Nephron progenitor cell (in vitro differentiated cells): Measurements from ENCODE around the gene OR2V2.
"Not testable (repeated sequence)": the region's sequence is repeated elsewhere in the genome, so short reads cannot be mapped to it uniquely, and the experiment has no call there.

Source experiments
- DNase-seq: peaks from one replicate; pipeline ENCODE4 v3.0.0; 2021
- H3K27ac Mint-ChIP-seq: 2 replicates; pipeline ENCODE4 v1.8.0; 2021; ENCODE audit warnings: mild to moderate bottlenecking, moderate library complexity, mixed read lengths
- H3K27me3 Mint-ChIP-seq: 2 replicates; pipeline ENCODE4 v1.8.0; 2021; ENCODE audit warnings: mild to moderate bottlenecking, low read depth, mixed read lengths; ENCODE audit not compliant: poor library complexity
- H3K36me3 Mint-ChIP-seq: 2 replicates; pipeline ENCODE4 v1.8.0; 2021; ENCODE audit warnings: low read depth, mixed read lengths
- H3K4me1 Mint-ChIP-seq: 2 replicates; pipeline ENCODE4 v1.8.0; 2021; ENCODE audit warnings: mixed read lengths
- H3K4me3 Mint-ChIP-seq: 2 replicates; pipeline ENCODE4 v1.8.0; 2021; ENCODE audit warnings: mild to moderate bottlenecking, moderate library complexity, mixed read lengths
- H3K9me3 Mint-ChIP-seq: 2 replicates; pipeline ENCODE4 v1.8.0; 2021; ENCODE audit warnings: mild to moderate bottlenecking, moderate library complexity, mixed read lengths
- TF ChIP-seq, protein P1 (sequence below): fragments of 200-600 bp; sonication (generic); IDR thresholded peaks from 2 replicates; pipeline ENCODE4 v1.5.0; 2021; ENCODE audit warnings: antibody characterized with exemption

Gene OR2V2

DNA sequence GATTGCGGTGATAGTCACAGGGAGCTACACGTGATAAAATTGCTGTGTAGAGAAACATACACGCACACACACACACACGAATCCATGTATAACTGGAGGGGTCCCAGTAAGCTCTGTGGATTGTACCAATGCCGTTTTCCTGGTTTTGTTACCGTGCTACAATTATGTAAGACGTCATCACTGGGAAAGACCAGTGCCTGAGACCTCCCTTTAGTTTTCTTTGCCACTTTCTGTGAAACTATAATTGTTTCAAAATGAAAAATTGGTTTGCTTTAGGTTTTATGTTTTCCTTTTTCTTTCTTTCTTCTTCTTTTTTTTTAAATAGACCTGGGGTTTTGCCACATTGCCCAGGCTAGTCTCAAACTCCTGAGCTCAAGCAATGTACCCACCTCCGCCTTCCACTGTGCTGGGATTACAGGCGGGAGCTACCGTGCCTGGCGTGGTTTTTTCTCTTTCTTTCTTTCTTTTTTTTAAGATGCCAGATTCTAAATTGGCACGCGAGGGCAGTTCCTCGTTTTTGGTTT lies 21.3 kb downstream of the OR2V2 start:
- Mint-ChIP-seq H3K9me3 (peaks cover 10% of the 10 kb centered on the region), H3K27ac (no peak overlapping the region), H3K36me3 (no peaks in the 10 kb centered on the region), H3K4me3 (peak overlapping the region; percentile 80), H3K4me1 (peaks cover 39% of the 10 kb centered on the region), H3K27me3 (peaks cover 100% of the 10 kb centered on the region)
- DNase-seq = no peak
- TF ChIP-seq, protein P1, sequence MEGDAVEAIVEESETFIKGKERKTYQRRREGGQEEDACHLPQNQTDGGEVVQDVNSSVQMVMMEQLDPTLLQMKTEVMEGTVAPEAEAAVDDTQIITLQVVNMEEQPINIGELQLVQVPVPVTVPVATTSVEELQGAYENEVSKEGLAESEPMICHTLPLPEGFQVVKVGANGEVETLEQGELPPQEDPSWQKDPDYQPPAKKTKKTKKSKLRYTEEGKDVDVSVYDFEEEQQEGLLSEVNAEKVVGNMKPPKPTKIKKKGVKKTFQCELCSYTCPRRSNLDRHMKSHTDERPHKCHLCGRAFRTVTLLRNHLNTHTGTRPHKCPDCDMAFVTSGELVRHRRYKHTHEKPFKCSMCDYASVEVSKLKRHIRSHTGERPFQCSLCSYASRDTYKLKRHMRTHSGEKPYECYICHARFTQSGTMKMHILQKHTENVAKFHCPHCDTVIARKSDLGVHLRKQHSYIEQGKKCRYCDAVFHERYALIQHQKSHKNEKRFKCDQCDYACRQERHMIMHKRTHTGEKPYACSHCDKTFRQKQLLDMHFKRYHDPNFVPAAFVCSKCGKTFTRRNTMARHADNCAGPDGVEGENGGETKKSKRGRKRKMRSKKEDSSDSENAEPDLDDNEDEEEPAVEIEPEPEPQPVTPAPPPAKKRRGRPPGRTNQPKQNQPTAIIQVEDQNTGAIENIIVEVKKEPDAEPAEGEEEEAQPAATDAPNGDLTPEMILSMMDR = no peak

DNA sequence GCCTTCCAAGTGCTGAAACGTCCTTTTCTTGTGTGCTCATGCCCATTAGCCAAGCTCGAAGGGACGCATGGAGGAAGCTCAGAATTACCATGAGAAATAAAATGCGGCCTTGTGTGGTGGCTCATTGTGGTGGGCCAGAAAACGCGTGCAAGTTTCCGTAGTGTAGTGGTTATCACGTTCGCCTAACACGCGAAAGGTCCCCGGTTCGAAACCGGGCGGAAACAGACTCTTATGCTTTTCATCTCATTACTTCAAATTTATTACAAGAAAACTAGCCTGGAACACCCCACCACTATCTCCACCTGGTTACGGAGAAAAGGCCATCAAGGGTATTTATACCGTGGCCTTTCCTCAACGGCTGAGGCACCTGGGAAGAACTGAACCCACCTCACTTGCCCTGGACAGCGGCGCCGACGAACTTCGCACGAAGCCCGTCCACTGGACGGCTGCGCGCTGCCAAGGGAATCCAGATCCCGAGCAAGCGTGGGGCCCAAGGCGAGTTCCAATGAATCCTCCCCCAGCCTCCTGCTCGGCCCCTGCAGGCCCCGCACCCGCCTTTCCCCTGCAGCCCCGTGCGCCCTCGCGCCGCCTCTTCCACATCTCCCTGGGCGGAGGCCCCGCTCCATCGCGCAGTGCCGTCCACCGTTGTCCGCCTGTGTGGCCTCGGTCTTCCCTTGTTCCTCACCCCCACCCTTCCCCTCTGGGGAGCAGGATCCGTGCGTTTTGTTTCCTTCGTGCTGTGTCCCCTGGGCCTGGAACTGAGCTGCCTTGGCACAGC lies 22.3 kb downstream of the OR2V2 start:
- not testable (repeated sequence) for H3K36me3 Mint-ChIP-seq, H3K27ac Mint-ChIP-seq
- Mint-ChIP-seq H3K4me3 (peak overlapping the region; percentile 80), H3K27me3 (peaks cover 100% of the 10 kb centered on the region), H3K4me1 (peaks cover 36% of the 10 kb centered on the region), H3K9me3 (peaks cover 10% of the 10 kb centered on the region)
- peak; percentile 87 for DNase-seq

DNA sequence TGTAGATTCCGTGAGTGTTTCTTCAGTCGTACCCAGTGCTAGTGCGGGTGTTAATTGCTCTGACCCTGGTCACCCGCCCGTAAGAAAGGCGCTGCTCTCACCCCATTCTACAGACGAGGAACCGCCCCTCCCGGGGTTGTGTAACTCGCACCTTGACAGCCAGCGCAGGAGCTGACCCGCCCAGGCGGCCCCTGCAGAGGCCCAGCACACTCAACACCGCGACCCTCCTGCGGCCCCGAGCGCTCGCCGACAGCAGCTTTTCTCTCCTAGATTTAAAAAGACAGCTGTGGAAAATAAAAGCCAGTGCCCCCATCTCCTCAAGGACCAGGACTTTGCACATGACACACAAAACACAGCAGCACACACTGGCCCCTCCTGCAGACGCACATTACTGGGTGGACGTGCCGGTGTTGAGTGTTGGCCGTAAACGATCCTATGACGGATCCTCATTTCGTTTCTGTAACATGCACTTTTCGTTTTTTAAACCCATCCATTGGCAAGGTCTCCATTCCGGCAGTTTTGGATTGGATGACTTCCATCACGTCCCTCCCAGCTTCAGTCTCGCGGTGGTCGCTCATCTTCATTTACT lies 22.9 kb downstream of the OR2V2 start:
- Mint-ChIP-seq H3K27ac (no peak overlapping the region), H3K27me3 (peaks cover 100% of the 10 kb centered on the region), H3K4me3 (peak overlapping the region; percentile 80), H3K4me1 (peaks cover 36% of the 10 kb centered on the region), H3K9me3 (peaks cover 9% of the 10 kb centered on the region), H3K36me3 (no peaks in the 10 kb centered on the region)
- DNase-seq = peak; percentile 49
- TF ChIP-seq, protein P1 = no peak

DNA sequence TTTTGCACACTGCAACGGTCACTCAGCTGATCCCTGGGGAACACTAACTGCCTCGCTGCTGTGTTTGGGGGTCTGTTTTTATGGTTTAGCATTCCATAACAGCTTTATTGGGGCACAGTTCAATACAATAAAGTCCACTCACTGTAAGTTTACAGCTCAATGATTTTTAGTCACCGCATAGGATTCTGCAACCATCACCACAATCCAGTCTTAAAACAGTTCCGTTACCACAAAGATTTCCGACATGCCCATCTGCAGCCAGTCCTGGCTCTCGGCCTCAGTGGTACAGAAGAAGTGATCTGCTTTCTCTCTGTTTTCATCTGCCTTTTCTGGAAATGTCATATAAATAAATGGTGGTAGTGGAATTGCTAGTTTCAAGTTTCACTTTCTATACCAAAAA lies 23.6 kb downstream of the OR2V2 start:
- peaks cover 2% of the 10 kb centered on the region for H3K9me3 Mint-ChIP-seq
- H3K4me1 Mint-ChIP-seq = peaks cover 36% of the 10 kb centered on the region
- H3K27me3 Mint-ChIP-seq = peaks cover 100% of the 10 kb centered on the region
- H3K4me3 Mint-ChIP-seq = peak overlapping the region; percentile 80
- TF ChIP-seq, protein P1 = no peak
- no peaks in the 10 kb centered on the region for H3K36me3 Mint-ChIP-seq
- no peak for DNase-seq
- no peak overlapping the region for H3K27ac Mint-ChIP-seq

DNA sequence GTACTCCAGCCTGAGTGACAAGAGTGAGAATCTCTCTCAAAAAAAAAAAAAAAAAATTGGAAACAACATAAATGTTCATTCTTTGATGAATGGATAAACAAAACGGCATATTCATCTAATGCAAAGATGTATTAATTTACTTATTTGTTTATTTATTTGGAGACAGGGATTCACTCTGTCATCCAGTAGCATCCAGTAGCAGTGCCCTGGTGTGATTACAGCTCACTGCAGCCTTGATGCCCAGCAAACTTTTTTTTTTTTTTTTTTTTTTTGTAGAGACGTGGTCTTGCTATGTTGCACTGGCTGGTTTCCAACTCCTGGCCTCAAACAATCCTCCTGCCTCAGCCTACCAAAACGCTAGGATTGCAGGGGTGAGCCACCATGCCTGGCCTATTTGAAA lies 24.4 kb downstream of the OR2V2 start:
- Mint-ChIP-seq H3K27ac (no peak overlapping the region), H3K4me1 (peaks cover 36% of the 10 kb centered on the region), H3K36me3 (no peaks in the 10 kb centered on the region), H3K4me3 (no peak overlapping the region), H3K9me3 (no peaks in the 10 kb centered on the region), H3K27me3 (peaks cover 100% of the 10 kb centered on the region)
- TF ChIP-seq, protein P1 = no peak
- no peak for DNase-seq

DNA sequence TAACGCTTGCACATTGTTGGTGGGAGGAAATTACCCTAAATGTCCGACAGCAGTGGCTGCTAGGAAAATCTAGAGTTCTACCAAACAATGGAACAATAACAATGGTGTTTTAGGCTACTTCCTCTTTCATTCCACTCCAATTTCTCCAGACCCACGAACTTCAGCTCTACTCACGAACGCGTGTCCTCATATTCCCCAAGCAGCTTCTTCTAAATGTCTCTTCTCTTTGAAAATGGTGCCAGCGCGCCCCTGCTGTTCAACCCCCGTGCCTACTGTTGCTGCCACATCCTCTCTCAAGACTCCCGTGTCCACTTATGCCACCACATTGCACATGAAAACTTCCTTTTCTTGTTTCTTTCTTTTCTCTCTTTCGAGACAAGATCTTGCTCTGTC lies 25.6 kb downstream of the OR2V2 start:
- H3K9me3 Mint-ChIP-seq = no peaks in the 10 kb centered on the region
- H3K27ac Mint-ChIP-seq = no peak overlapping the region
- TF ChIP-seq, protein P1 = no peak
- peaks cover 95% of the 10 kb centered on the region for H3K27me3 Mint-ChIP-seq
- peaks cover 34% of the 10 kb centered on the region for H3K4me1 Mint-ChIP-seq
- no peak for DNase-seq
- peak overlapping the region; percentile 67 for H3K4me3 Mint-ChIP-seq
- H3K36me3 Mint-ChIP-seq = no peaks in the 10 kb centered on the region
